SJSA1 (cell line): ENCODE results near the gene FHOD3. TPM values are rescaled to one million over a fixed set of nuclear protein-coding genes. Genes with fewer than 3 reads are reported as not detected.

Experiments used
- DNase-seq, 2 experiments: peaks; one replicate each; pipeline ENCODE4 v3.0.0-alpha.2; 2015 to 2020; ENCODE audit warnings: low spot score in 2 of 2, low read depth in 1 of 2
- H3K27ac ChIP-seq: fragments of 250-450 bp; sonication (Bioruptor Pico); 2 replicates; pipeline ENCODE4 v1.5.1; 2020; ENCODE audit warnings: mild to moderate bottlenecking, moderate library complexity
- H3K27me3 ChIP-seq: fragments of 250-450 bp; sonication (Bioruptor Pico); replicated peaks from 2 replicates; pipeline ENCODE4 v1.5.1; 2020; ENCODE audit warnings: mild to moderate bottlenecking, moderate library complexity
- H3K36me3 ChIP-seq: fragments of 250-450 bp; sonication (Bioruptor Pico); 2 replicates; pipeline ENCODE4 v1.5.1; 2020; ENCODE audit warnings: mild to moderate bottlenecking
- H3K4me1 ChIP-seq: fragments of 250-450 bp; sonication (Bioruptor Pico); replicated peaks from 2 replicates; pipeline ENCODE4 v1.6.1; 2021; ENCODE audit warnings: mild to moderate bottlenecking
- H3K4me3 ChIP-seq: fragments of 250-450 bp; sonication (Bioruptor Pico); 2 replicates; pipeline ENCODE4 v1.5.1; 2020; ENCODE audit warnings: mild to moderate bottlenecking
- H3K9me3 ChIP-seq: fragments of 250-450 bp; sonication (Bioruptor Pico); replicated peaks from 2 replicates; pipeline ENCODE4 v1.5.1; 2020; ENCODE audit warnings: mild to moderate bottlenecking
- total RNA-seq: library from RNA; depleted of rRNA; stranded (reverse); fragments of >200 nt; shearing (Covaris generic); gene quantifications from 2 replicates; pipeline ENCODE4 v1.2.3, GENCODE V29; 2014

The FHOD3 gene
- total RNA-seq, 1 experiment from 2014 or later = 0.53 TPM

- no peak for DNase-seq
- Histone ChIP-seq H3K4me1 (no peaks in the 10 kb centered on the region), H3K27me3 (no peaks in the 10 kb centered on the region), H3K4me3 (no peak overlapping the region), H3K9me3 (no peaks in the 10 kb centered on the region), H3K36me3 (no peaks in the 10 kb centered on the region), H3K27ac (no peak overlapping the region)
These were observed 427.1 kb downstream of the FHOD3 start for GRCh38 chr18:36724591-36725001.

GRCh38 chr18:36728345-36728744, 430.8 kb downstream of the FHOD3 start:
- H3K27ac ChIP-seq = no peak overlapping the region

GRCh38 chr18:36729197-36729596, 431.7 kb downstream of the FHOD3 start:
- Histone ChIP-seq H3K36me3 (no peaks in the 10 kb centered on the region), H3K9me3 (no peaks in the 10 kb centered on the region), H3K4me3 (no peak overlapping the region), H3K4me1 (no peaks in the 10 kb centered on the region), H3K27ac (no peak overlapping the region), H3K27me3 (no peaks in the 10 kb centered on the region)
- no peak for DNase-seq

More at GRCh38 chr18:36728345-36728744, 430.8 kb downstream of the FHOD3 start:
- no peaks in the 10 kb centered on the region for H3K27me3 ChIP-seq
- no peak overlapping the region for H3K4me3 ChIP-seq
- H3K9me3 ChIP-seq = no peaks in the 10 kb centered on the region
- DNase-seq = no peak
- no peaks in the 10 kb centered on the region for H3K4me1 ChIP-seq
- H3K36me3 ChIP-seq = no peaks in the 10 kb centered on the region

- Histone ChIP-seq H3K27ac (no peak overlapping the region), H3K4me3 (no peak overlapping the region), H3K4me1 (no peaks in the 10 kb centered on the region), H3K27me3 (no peaks in the 10 kb centered on the region), H3K9me3 (no peaks in the 10 kb centered on the region), H3K36me3 (no peaks in the 10 kb centered on the region)
- no peak for DNase-seq
These were observed 434.8 kb downstream of the FHOD3 start for GRCh38 chr18:36732264-36732663.

DNA sequence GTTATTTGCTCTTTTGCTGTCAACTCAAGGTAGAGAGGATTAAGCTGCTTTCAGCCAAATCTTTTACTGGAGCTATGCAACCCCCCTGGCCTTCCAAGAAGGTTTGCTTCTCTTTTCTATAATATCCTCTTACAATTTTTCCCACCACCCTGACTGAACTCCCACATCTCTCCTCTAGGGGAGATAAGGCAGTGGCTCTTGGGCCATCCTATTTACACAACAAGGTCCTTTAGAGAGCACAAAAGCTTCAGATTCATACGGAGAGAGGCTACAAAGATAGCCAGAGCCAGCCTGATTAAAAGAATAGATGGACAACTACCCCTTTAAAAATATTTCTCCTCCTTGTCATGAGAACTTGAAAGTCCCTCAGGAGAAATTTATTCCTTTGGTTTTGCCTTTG, 435.6 kb downstream of the FHOD3 start:
- Histone ChIP-seq H3K36me3 (no peaks in the 10 kb centered on the region), H3K27ac (no peak overlapping the region)

DNA sequence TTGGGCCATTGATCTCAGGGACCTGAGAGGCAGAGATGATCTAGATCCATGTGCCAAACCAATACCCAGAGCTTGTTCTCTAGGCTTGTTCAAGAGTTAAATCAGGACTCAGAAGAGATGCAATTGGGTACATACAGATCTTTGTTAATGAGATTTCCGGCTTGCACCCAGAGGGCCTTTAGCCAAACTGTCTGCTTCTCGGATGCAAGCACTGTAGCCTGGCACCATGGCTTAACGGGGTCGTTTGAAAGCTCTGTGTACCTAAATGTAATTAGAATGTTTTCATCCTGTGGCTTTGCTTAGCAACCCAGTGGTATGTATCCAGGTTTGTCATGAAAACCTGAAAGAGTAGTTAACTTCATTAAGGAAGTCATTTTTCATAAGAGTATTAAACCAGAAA, 437.1 kb downstream of the FHOD3 start:
- no peaks in the 10 kb centered on the region for H3K9me3 ChIP-seq
- H3K27ac ChIP-seq = no peak overlapping the region
- no peak for DNase-seq
- no peaks in the 10 kb centered on the region for H3K4me1 ChIP-seq
- no peak overlapping the region for H3K4me3 ChIP-seq
- H3K27me3 ChIP-seq = no peaks in the 10 kb centered on the region
- H3K36me3 ChIP-seq = no peaks in the 10 kb centered on the region

More for the DNA sequence above, 435.6 kb downstream of the FHOD3 start:
- no peak overlapping the region for H3K4me3 ChIP-seq
- no peaks in the 10 kb centered on the region for H3K9me3 ChIP-seq
- no peaks in the 10 kb centered on the region for H3K4me1 ChIP-seq
- DNase-seq = no peak
- H3K27me3 ChIP-seq = no peaks in the 10 kb centered on the region

DNA sequence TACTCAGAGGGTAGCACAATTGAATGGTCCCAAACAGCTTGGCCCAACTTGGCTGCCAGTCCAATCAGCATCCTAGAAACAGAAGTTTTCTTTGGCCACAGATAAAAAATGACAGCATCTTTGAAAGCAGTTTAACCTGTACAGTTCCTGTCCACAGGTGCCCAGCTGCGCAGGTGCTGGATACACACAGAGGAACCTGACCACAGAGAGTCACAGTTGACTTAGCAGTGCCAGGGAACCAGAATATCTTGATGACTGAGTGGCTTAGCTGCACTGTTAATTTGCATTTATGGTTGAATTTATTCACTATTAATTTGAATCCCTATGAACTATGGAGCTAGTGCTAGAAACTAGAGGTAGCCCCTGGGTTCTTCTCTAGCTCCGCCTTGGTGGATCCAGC, 437.6 kb downstream of the FHOD3 start:
- H3K27ac ChIP-seq = no peak overlapping the region
- DNase-seq = no peak
- no peaks in the 10 kb centered on the region for H3K36me3 ChIP-seq
- no peaks in the 10 kb centered on the region for H3K9me3 ChIP-seq
- no peaks in the 10 kb centered on the region for H3K4me1 ChIP-seq
- H3K27me3 ChIP-seq = no peaks in the 10 kb centered on the region
- no peak overlapping the region for H3K4me3 ChIP-seq

DNA sequence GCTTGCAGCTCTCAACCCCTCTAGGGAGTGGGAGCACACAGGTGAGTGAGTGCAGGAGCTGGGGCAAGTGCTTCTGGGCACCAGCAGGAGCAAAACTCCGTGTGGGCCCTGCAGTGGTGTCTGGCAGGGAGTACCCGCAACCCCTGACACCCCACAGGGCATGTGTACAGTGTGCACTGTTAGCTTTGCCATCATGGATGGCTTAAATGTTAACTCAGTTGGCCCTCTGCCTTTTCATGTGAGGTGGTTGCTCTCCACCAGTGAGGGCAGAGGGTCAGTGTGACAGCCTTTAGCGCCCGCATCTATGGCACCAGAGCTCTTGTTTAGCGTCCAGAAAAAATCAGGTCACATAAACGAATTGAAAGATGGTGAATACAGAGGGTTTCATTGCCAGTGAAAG, 438.6 kb downstream of the FHOD3 start:
- Histone ChIP-seq H3K4me1 (no peaks in the 10 kb centered on the region), H3K36me3 (no peaks in the 10 kb centered on the region), H3K27ac (no peak overlapping the region), H3K9me3 (no peaks in the 10 kb centered on the region), H3K4me3 (no peak overlapping the region), H3K27me3 (no peaks in the 10 kb centered on the region)
- no peak for DNase-seq

GRCh38 chr18:36737316-36737715, 439.8 kb downstream of the FHOD3 start:
- DNase-seq = no peak
- H3K4me1 ChIP-seq = no peaks in the 10 kb centered on the region
- no peaks in the 10 kb centered on the region for H3K36me3 ChIP-seq
- H3K27me3 ChIP-seq = no peaks in the 10 kb centered on the region
- H3K4me3 ChIP-seq = no peak overlapping the region
- H3K27ac ChIP-seq = no peak overlapping the region
- H3K9me3 ChIP-seq = no peaks in the 10 kb centered on the region

DNA sequence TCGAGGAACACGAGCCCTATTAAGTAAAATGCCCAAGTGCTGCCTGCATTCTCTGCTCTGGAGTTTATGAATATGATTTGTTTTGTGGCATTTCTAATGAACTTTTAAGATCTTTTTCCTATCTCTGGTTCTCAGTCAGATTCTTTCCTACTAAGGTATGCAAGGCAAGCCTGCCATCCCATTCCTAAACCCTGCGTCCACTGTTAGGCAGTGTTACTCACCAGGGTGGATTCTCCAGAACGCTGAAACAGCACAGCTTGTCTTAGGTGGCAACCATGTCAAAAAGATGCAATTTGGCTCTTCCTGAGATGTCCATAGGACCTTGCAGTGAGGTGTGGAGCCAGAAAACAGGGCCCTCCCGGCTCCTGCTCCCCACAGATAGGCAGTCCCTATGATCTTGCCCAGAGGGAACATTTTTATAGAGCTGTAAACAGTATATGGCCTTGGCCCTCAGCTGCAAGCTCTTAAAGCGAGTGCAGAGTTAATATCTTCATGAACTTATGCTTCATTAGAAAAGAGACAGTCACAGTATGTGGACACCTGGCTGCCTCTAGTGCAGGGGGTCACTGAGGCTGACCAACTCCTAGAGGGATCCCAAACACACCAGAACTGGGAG, 446.9 kb downstream of the FHOD3 start:
- H3K36me3 ChIP-seq = no peaks in the 10 kb centered on the region
- no peak overlapping the region for H3K27ac ChIP-seq
- no peak overlapping the region for H3K4me3 ChIP-seq
- H3K4me1 ChIP-seq = no peaks in the 10 kb centered on the region
- no peaks in the 10 kb centered on the region for H3K27me3 ChIP-seq
- H3K9me3 ChIP-seq = no peaks in the 10 kb centered on the region
- no peak for DNase-seq

DNA sequence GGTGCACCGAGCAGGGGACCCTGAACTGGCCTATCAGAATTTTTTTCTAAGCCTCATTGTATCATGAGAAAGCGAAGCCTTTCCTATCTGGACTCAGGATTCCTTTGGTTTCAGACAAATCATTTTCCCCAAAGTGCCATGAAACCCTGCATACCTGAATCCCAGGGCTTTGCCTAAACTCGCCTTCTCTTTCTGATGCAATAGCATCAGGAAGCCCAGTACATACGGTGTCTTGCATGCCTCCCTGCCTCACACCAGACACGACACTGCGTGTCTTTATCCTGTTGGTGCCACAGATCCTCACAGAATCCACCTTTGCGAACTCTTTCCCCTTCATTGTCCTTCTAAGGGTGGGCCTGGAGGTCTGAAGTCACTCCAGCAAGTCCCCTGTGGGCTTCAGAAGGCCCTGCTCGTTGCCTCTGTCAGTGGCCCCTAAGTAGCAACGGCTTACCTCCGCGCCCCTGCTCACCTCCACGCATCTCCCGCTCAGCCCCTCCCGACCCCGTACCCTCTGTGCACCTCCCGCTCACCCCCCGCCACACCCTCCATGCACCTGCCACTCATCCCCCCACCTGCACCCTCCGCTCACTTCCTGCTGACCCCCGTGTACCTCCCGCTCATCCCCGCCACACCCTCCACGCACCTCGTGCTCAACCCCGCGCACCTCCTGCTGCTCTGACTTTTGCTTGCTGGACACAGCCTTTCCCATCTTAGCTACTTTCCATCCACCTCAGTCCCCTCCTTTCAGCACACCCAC, 447.9 kb downstream of the FHOD3 start:
- H3K36me3 ChIP-seq = no peaks in the 10 kb centered on the region
- no peaks in the 10 kb centered on the region for H3K9me3 ChIP-seq
- DNase-seq = no peak
- no peak overlapping the region for H3K27ac ChIP-seq
- no peaks in the 10 kb centered on the region for H3K27me3 ChIP-seq
- no peak overlapping the region for H3K4me3 ChIP-seq
- H3K4me1 ChIP-seq = no peaks in the 10 kb centered on the region

- no peak for DNase-seq
- H3K9me3 ChIP-seq = no peaks in the 10 kb centered on the region
- H3K4me3 ChIP-seq = no peak overlapping the region
- H3K4me1 ChIP-seq = peaks cover 11% of the 10 kb centered on the region
- no peaks in the 10 kb centered on the region for H3K27me3 ChIP-seq
- H3K27ac ChIP-seq = no peak overlapping the region
- no peaks in the 10 kb centered on the region for H3K36me3 ChIP-seq
These were observed 455.7 kb downstream of the FHOD3 start for GRCh38 chr18:36752929-36753865.

- no peak for DNase-seq
- no peak overlapping the region for H3K27ac ChIP-seq
- H3K27me3 ChIP-seq = no peaks in the 10 kb centered on the region
These were observed 458.7 kb downstream of the FHOD3 start for GRCh38 chr18:36756242-36756641.

DNA sequence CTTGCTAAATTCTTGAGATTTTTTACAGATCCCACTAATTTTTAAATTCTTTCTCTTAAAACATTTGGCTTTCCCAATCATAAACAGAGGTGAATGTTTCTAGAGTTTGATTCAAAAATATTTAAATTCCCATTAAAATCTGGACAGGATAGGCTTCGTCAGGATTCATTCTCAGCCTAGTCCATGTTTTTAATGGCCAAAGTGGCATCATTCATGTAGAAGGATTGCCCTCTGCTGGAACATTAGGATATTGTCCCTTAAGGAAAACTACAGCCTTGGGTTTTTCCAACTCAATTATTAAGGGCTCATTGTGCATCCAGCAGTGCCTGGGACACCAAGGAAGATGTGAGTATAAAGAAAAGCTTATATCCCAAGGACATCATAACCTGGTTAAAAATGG, 459.6 kb downstream of the FHOD3 start:
- Histone ChIP-seq H3K36me3 (no peaks in the 10 kb centered on the region), H3K27ac (no peak overlapping the region), H3K4me1 (peaks cover 21% of the 10 kb centered on the region), H3K9me3 (no peaks in the 10 kb centered on the region), H3K27me3 (no peaks in the 10 kb centered on the region), H3K4me3 (no peak overlapping the region)
- DNase-seq = peak in 1 of 2 experiments; percentile 30

More at GRCh38 chr18:36756242-36756641, 458.7 kb downstream of the FHOD3 start:
- Histone ChIP-seq H3K9me3 (no peaks in the 10 kb centered on the region), H3K4me1 (peaks cover 21% of the 10 kb centered on the region), H3K4me3 (no peak overlapping the region), H3K36me3 (no peaks in the 10 kb centered on the region)
